SKM-1 (cell line): ENCODE results near the gene COL5A1.
"Not testable (repeated sequence)": the region's sequence is repeated elsewhere in the genome, so short reads cannot be mapped to it uniquely, and the experiment has no call there.

ENCODE experiments used
- DNase-seq: peaks from one replicate; lab custom pipeline; 2025; ENCODE audit not compliant: unreplicated experiment; lab: John Stamatoyannopoulos, UW

The COL5A1 gene

GRCh38 chr9:134707031-134707680, 65.6 kb downstream of the COL5A1 start:
- no peak for DNase-seq

- no peak for DNase-seq
These were observed 66.4 kb downstream of the COL5A1 start for GRCh38 chr9:134707731-134708671.

GRCh38 chr9:134708672-134709038, 67.1 kb downstream of the COL5A1 start:
- DNase-seq, result no peak

GRCh38 chr9:134709512-134710270, 68.1 kb downstream of the COL5A1 start:
- DNase-seq, result no peak

GRCh38 chr9:134710271-134710540, 68.6 kb downstream of the COL5A1 start:
- DNase-seq, result no peak

GRCh38 chr9:134710901-134711300, 69.3 kb downstream of the COL5A1 start:
- no peak for DNase-seq

- DNase-seq, result no peak
These were observed 70.6 kb downstream of the COL5A1 start for GRCh38 chr9:134712243-134712642.

GRCh38 chr9:134712926-134713325, 71.3 kb downstream of the COL5A1 start:
- DNase-seq, result no peak

- DNase-seq, result not testable (repeated sequence)
These were observed 73.9 kb downstream of the COL5A1 start for GRCh38 chr9:134715536-134715935.

- DNase-seq, result no peak
These were observed 74.5 kb downstream of the COL5A1 start for GRCh38 chr9:134716067-134716466.

GRCh38 chr9:134717056-134717455, 75.5 kb downstream of the COL5A1 start:
- DNase-seq, result no peak

GRCh38 chr9:134717924-134718645, 76.5 kb downstream of the COL5A1 start:
- no peak for DNase-seq

GRCh38 chr9:134719331-134719730, 77.7 kb downstream of the COL5A1 start:
- no peak for DNase-seq

GRCh38 chr9:134720136-134720753, 78.6 kb downstream of the COL5A1 start:
- DNase-seq, result no peak

- DNase-seq, result no peak
These were observed 79.2 kb downstream of the COL5A1 start for GRCh38 chr9:134720796-134721195.

GRCh38 chr9:134721344-134721743, 79.7 kb downstream of the COL5A1 start:
- DNase-seq, result no peak

- DNase-seq, result no peak
These were observed 80.6 kb downstream of the COL5A1 start for GRCh38 chr9:134722120-134722701.

GRCh38 chr9:134723037-134723436, 81.4 kb downstream of the COL5A1 start:
- no peak for DNase-seq

- no peak for DNase-seq
These were observed 82.0 kb downstream of the COL5A1 start for GRCh38 chr9:134723491-134724190.
